ENCODE measurements around the gene HOXA11.

HOXA11 gene

GRCh38 chr7:27147199-27148030 lies 37.6 kb downstream of the HOXA11 start, which contains the start of gene HOXA6:
Gene HOXA6, minus strand, starts transcription at chr7:27147774. Its CDS starts 25 bp downstream, at chr7:27147749.
- DNase-seq (ENCODE audit: low read depth in 2 of 2): no peak

GRCh38 chr7:27146491-27147198 lies 38.4 kb downstream of the HOXA11 start:
- DNase-seq (ENCODE audit: low read depth in 2 of 2): no peak

DNA sequence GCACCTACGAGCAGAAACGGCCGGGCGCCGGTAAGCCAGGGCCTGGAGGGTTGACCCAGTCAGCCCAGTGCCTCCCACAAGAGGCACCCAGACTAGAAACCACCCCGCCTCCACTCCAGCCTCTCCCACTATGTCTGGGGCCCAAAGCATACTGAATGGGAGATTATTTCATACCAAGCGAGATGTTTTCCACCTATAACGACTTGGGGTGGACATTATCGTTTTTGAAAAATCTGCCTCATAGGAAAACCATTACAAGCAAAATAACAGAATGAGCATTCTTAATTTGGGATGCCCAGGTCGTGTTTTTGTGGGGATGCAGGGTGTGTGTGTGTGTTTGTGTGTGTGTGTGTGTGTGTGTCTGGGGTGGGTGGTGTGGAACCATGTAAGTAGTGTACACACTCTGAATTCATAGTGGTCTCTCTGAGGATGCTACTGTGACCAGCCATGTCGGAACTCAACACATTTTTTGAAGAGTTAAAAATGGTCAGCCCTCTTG lies 39.1 kb downstream of the HOXA11 start:
- no peak for DNase-seq (ENCODE audit: low read depth in 2 of 2)

- DNase-seq (ENCODE audit: low read depth in 2 of 2): no peak
Observed at GRCh38 chr7:27145165-27145913, 39.7 kb downstream of the HOXA11 start.

DNA sequence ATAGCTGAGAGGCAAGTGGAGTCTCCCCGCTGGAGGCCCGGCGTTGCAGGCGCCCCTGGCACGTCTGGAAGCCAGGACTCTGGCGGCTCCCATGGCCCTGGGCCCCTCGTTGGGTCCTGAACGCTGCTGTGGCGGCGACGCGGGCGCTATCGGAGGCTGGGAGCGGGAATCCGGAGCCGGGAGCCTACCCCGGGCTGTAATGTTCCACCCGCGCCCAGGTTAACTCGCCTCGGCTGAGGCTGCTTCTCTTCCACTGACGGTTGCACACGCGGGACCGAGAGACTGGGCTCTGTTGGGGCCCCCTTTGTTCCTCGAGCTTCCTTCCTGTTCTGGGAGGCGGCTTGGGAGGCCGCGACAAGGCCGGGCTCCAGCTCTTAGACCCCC lies 40.3 kb downstream of the HOXA11 start:
- no peak for DNase-seq (ENCODE audit: low read depth in 2 of 2)

DNA sequence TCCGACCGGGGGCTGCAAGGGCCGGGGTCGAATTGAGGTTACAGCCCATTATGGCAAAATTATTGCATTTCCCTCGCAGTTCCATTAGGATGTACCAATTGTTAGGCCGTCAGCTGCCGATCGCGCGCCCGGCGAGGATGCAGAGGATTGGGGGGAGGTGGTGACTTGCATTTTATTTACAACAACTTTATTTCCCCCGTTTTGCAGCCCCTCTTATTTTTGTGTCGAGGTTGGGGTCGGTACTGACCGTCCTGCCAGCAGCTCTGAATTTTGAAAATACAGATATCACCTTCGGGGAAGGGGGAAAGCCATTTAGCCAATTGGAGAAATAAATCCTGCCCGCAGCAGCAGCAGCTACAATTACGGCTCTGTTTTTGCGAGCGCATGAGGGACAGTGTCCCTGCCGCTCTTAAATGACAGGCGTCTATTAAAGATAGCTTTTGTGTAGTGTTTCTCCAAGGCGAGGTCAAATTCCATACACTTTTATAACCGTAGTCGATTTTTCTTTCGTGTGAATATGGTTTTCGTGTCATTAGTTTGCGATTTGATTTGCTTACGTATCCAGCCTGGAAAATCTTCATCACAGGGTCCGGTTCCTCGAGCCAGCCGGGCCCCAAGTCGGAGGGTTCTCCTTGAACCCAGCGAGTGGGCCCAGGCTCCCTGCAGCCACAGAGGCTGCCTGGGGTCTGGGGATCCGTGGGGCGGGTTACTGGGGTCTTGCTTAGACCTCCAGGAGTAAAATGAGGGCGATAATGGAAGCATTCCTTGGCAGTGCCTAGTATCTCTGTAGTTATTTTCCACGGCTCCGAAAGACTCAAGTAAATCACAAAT lies 40.9 kb downstream of the HOXA11 start:
- DNase-seq (ENCODE audit: low read depth in 2 of 2): no peak

GRCh38 chr7:27143023-27143949 lies 41.7 kb downstream of the HOXA11 start, which contains the start of gene HOXA5:
Gene HOXA5, minus strand, starts transcription at chr7:27143681. Its CDS starts 74 bp downstream, at chr7:27143607.
- DNase-seq (ENCODE audit: low read depth in 2 of 2): no peak

DNA sequence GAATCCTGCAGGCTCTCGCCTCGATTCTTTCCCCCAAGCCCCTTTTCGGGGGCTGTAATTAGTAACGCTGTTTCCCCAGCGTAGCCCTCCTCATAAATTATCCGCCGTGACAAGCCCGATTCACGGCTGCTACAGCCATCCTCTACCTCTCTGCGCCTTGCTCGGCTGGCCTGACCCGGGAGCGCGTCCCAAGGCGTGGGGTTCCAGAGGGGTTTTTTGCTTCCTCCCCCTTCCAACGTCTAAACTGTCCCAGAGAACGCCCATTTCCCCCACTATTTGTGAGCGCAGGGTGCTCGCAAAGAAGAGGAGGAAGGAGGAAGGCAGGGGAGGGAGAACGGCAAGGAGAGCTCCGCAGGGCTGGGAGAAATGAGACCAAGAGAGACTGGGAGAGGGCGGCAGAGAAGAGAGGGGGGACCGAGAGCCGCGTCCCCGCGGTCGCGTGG lies 42.4 kb downstream of the HOXA11 start:
- no peak for DNase-seq (ENCODE audit: low read depth in 2 of 2)

DNA sequence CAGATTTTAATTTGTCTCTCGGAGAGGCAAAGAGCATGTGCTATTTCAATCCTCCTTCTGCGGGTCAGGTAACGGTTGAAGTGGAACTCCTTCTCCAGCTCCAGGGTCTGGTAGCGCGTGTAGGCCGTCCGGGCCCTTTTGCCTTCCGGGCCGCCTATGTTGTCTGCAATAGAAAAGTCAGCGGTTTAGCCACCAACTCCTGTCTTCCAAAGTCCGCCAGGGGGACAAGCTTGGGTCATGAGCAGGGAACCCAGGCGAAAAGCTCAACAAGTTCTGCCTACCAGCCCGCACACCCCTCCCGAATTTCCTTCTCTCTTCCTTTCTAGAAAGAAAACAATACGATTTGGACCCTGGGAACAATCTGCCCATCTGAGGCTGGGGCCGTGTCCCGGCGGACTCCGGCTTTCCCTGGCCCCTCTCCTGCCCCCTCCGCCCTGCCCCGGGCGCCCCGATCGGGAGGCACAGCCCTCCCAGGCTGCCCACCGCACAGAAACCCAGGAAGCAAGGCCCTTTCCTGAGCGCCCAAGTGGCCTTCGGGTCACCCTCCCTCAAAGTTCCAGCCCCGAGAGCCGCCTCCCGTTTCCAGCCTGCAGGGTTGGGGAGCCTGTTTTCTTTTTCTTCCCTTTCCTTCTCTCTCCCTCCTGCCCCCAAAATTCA lies 43.0 kb downstream of the HOXA11 start:
- no peak for DNase-seq (ENCODE audit: low read depth in 2 of 2)

DNA sequence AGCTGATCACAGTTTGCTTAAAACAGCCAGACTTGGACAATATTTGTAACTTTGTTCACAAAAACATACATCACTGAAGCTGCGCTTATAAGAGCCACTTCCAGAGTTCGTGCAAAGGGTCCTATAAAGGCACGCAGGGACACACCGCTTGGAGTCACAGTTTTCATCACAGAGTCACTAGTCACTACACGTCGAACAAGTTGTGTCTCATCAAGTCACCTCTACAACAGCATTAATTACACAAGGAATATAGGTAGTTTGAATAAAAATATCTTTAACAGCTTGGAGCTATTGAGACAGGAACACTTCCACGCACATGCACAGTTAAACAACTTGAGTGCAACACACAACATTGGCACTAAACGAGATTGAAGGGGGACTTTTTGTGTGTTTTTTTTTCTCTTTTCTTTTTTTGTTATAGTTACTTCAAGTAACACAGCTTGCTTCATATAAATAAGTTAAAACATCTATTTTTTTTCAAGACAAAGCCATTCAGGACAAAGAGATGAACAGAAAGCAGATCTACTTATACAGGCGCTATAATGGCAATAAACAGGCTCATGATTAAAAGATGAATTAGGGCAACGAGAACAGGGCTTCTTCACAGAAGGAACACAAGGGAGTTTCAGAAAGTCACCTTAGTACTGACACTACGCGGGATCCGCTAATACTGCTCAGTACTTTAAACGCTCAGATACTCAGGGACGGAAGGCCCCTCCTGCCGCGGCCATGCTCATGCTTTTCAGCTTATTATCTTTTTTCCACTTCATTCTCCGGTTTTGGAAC lies 43.7 kb downstream of the HOXA11 start:
- no peak for DNase-seq (ENCODE audit: low read depth in 2 of 2)

DNA sequence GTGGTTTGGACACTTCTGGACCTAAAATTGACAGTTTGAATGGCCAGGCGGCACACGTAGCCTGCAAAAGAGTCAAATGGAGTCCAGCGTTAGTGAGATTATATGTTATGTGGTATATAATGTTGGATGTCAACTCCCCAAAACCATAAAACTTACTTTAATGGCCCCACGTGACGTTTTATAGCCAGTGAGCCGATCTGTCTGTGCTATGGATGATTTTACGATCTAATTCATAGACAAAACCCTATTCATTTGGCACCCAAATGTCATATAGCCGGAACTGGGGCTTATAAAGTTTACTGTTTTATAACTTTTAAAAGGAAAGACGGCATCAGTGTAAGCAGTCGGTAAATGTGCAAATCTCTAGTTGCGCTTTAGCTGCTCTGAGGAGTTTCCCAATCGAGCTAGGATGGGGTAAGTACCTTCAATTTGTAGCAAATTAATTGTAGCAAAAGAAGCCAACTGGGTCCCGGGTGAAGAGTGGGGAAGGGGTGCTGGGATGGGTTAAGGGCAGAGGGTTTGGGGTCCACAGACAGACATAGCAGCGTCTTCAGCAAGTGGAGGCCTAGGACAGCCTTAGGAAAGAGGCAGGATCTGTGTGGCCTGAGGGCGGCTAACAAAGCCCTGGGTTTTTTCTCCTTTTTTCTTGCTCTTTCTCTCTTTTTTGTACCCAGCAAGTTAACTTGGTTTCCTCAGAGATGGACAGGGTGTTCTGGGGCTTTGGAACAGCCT lies 44.7 kb downstream of the HOXA11 start:
- no peak for DNase-seq (ENCODE audit: low read depth in 2 of 2)

DNA sequence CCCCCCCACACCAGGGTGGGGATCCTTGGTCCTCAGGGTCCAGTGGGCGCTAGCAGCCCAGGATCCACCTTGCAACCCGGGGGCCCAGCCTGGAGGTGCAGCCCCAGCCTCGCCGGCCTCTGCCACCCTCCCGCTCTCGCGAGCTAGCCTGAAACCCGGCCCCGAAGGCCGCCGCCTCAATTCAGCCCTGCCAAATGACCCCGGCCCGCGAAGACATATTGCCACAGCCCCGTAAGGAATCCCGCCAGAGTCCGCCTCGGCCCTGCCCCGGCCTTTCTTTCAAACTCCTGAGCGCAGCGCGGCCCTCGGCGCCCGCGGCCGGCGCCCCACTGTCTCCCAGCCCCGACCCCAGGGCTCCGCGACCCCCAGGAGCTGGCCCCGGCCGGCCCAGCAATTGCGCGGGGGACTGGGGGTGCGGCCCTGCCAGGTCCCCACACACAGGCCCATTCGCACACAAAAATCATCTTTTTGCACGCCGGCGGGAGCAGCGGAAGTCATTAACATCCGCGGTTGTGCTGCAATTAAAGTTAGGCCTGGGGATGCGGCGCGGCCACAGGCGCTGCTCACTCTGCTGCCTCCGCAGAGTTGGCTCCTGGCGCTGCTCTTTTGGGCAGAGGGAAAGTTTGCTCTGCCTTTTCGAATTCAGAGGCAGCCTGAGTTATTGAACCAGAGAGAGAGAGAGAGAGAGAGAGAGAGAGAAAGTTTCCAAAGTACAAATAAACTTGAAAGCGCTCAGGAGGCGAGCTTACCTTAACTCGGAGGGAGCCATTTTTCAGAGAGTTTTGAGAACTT lies 45.5 kb downstream of the HOXA11 start:
- DNase-seq (ENCODE audit: low read depth in 2 of 2): no peak

GRCh38 chr7:27138985-27139333 lies 46.1 kb downstream of the HOXA11 start:
- DNase-seq (ENCODE audit: low read depth in 2 of 2): no peak

DNA sequence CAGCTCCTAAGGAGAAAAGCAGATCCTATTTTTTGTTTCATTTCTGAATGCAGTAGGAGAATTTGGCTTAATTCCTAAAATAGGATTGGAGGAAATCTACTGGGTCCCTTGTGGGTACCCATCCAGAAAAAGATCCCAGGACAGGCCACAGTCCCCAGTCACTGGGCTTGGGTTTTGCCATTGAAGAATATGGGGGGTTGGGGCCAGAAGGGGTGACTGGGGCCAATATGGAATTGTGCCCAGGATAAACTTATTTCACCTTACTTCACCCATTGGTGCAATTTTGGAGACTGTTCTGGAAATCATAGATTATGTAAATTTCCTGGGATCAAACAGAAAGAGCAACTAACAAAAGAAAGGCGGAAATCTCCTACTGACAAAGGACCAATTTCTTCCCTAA lies 46.6 kb downstream of the HOXA11 start:
- DNase-seq (ENCODE audit: low read depth in 2 of 2): no peak

- DNase-seq (ENCODE audit: low read depth in 2 of 2): no peak
Observed at GRCh38 chr7:27137640-27138315, 47.3 kb downstream of the HOXA11 start.

GRCh38 chr7:27134392-27134791 lies 50.6 kb downstream of the HOXA11 start:
- no peak for DNase-seq (ENCODE audit: low read depth in 2 of 2)
